HG03378 (cell line): ENCODE measurements around the gene L3MBTL1.

Experiments used
- ATAC-seq: cut with Tn5 transposase; IDR thresholded peaks from one replicate; pipeline ENCODE4 v1.9.1; 2021; ENCODE audit warnings: mild to moderate bottlenecking, moderate library complexity; ENCODE audit not compliant: unreplicated experiment

L3MBTL1 gene

GRCh38 chr20:43558412-43559146, 51.1 kb downstream of the L3MBTL1 start, which contains the start of gene SGK2:
TSS of gene SGK2 (plus strand) at chr20:43559027. CDS start at chr20:43566496, 7,469 bp downstream.
- no peak for ATAC-seq

GRCh38 chr20:43559147-43559987, 51.9 kb downstream of the L3MBTL1 start:
- ATAC-seq: no peak

GRCh38 chr20:43560974-43561373, 53.5 kb downstream of the L3MBTL1 start:
- ATAC-seq: no peak

- ATAC-seq: no peak
These were observed 55.9 kb downstream of the L3MBTL1 start for GRCh38 chr20:43563429-43563828.

GRCh38 chr20:43563991-43564390, 56.5 kb downstream of the L3MBTL1 start:
- ATAC-seq: no peak

- no peak for ATAC-seq
These were observed 57.0 kb downstream of the L3MBTL1 start for GRCh38 chr20:43564455-43564854.

GRCh38 chr20:43564993-43565757, 57.7 kb downstream of the L3MBTL1 start:
- ATAC-seq: no peak

- no peak for ATAC-seq
These were observed 58.2 kb downstream of the L3MBTL1 start for GRCh38 chr20:43565758-43566104.

GRCh38 chr20:43567477-43567876, 60.0 kb downstream of the L3MBTL1 start:
- no peak for ATAC-seq

GRCh38 chr20:43568706-43569105, 61.2 kb downstream of the L3MBTL1 start:
- ATAC-seq: no peak

GRCh38 chr20:43569282-43569681, 61.8 kb downstream of the L3MBTL1 start:
- ATAC-seq: no peak

- no peak for ATAC-seq
These were observed 63.0 kb downstream of the L3MBTL1 start for GRCh38 chr20:43570496-43570895.

GRCh38 chr20:43571310-43571709, 63.8 kb downstream of the L3MBTL1 start:
- no peak for ATAC-seq

- no peak for ATAC-seq
These were observed 64.3 kb downstream of the L3MBTL1 start for GRCh38 chr20:43571771-43572170.

- no peak for ATAC-seq
These were observed 65.4 kb downstream of the L3MBTL1 start for GRCh38 chr20:43572891-43573290.

- no peak for ATAC-seq
These were observed 68.6 kb downstream of the L3MBTL1 start for GRCh38 chr20:43576108-43576507.

GRCh38 chr20:43579861-43580793, 72.6 kb downstream of the L3MBTL1 start:
- ATAC-seq: no peak

GRCh38 chr20:43583133-43583864, 75.8 kb downstream of the L3MBTL1 start:
- no peak for ATAC-seq

GRCh38 chr20:43583982-43584432, 76.5 kb downstream of the L3MBTL1 start:
- no peak for ATAC-seq
